SK-N-SH (cell line): ENCODE measurements around the gene SULT6B1. TPM values are rescaled to one million over a fixed set of nuclear protein-coding genes. Genes with fewer than 3 reads are reported as not detected.

Source experiments
- CTCF ChIA-PET: fragments of 300-600, 350-600 bp; formaldehyde crosslinking; extraction: SDS; loops from one replicate; lab custom pipeline; 2021; lab: Yijun Ruan, JAX
- POLR2A ChIA-PET: fragments of 350-600 bp; sonication (Branson Sonifier 250); formaldehyde crosslinking; extraction: SDS; loops from one replicate; lab custom pipeline; 2020; ENCODE audit warnings: antibody characterized with exemption, inconsistent platforms; lab: Yijun Ruan, JAX
- DNase-seq: peaks from one replicate; pipeline ENCODE4 v3.0.0; 2012
- H2AFZ ChIP-seq: fragments of 200-600 bp; sonication (generic); 2 replicates; pipeline ENCODE4 v1.8.1; 2016; ENCODE audit warnings: antibody characterized with exemption, mild to moderate bottlenecking, low read depth
- H3F3A ChIP-seq: fragments of 200-600 bp; sonication (generic); replicated peaks from 2 replicates; pipeline ENCODE3; 2016; ENCODE audit warnings: antibody characterized with exemption, mild to moderate bottlenecking; ENCODE audit not compliant: insufficient read depth
- H3K27ac ChIP-seq, 2 experiments: fragments of 200-500 bp in 1 of 2; fragments of 200-600 bp in 1 of 2; sonication (Bioruptor generic) in 1 of 2; sonication (generic), shearing (Covaris generic) in 1 of 2; 2 replicates each; pipeline versions ENCODE4 v1.5.1 to v1.6.1; 2014 to 2016; ENCODE audit warnings: low read depth in 2 of 2, inconsistent platforms in 1 of 2, low read length in 1 of 2, mild to moderate bottlenecking in 1 of 2, mixed read lengths in 1 of 2
- H3K27me3 ChIP-seq: fragments of 200-600 bp; sonication (generic), shearing (Covaris generic); 2 replicates; pipeline ENCODE4 v1.6.1; 2016; ENCODE audit warnings: mixed run types; ENCODE audit not compliant: insufficient read depth
- H3K36me3 ChIP-seq, 2 experiments: fragments of 200-500 bp in 1 of 2; fragments of 200-600 bp in 1 of 2; sonication (Bioruptor generic) in 1 of 2; sonication (generic) in 1 of 2; replicated peaks in 1 of 2; 2 replicates each; pipeline versions ENCODE3 to v1.5.1; 2014 to 2016; ENCODE audit warnings: low read length in 1 of 2, mild to moderate bottlenecking in 1 of 2; ENCODE audit not compliant: insufficient read depth in 2 of 2, control insufficient read depth in 1 of 2
- H3K4me1 ChIP-seq, 2 experiments: fragments of 200-500 bp in 1 of 2; fragments of 200-600 bp in 1 of 2; sonication (Bioruptor generic) in 1 of 2; sonication (generic), shearing (Covaris generic) in 1 of 2; 2 replicates each; pipeline versions ENCODE4 v1.5.1 to v1.6.1; 2014 to 2016; ENCODE audit warnings: low read depth in 1 of 2, low read length in 1 of 2, mixed run types in 1 of 2; ENCODE audit not compliant: insufficient read depth in 2 of 2, control insufficient read depth in 1 of 2
- H3K4me2 ChIP-seq: fragments of 200-600 bp; sonication (generic), shearing (Covaris generic); 2 replicates; pipeline ENCODE4 v1.6.1; 2017; ENCODE audit warnings: mixed run types
- H3K4me3 ChIP-seq, 2 experiments: fragments of 200-500 bp in 1 of 2; fragments of 200-600 bp in 1 of 2; sonication (Bioruptor generic) in 1 of 2; sonication (generic), shearing (Covaris generic) in 1 of 2; 2 replicates each; pipeline versions ENCODE4 v1.5.1 to v1.8.1; 2014 to 2016; ENCODE audit warnings: low read depth in 2 of 2, inconsistent platforms in 1 of 2, low read length in 1 of 2, mild to moderate bottlenecking in 1 of 2, mixed read lengths in 1 of 2, moderate library complexity in 1 of 2
- H3K79me2 ChIP-seq: fragments of 200-600 bp; sonication (generic); 2 replicates; pipeline ENCODE4 v1.8.1; 2017; ENCODE audit warnings: mild to moderate bottlenecking; ENCODE audit not compliant: insufficient read depth
- H3K9ac ChIP-seq: fragments of 200-600 bp; sonication (generic); 2 replicates; pipeline ENCODE4 v1.6.1; 2017; ENCODE audit warnings: mixed run types
- H3K9me2 ChIP-seq: fragments of 200-600 bp; sonication (generic); 2 replicates; pipeline ENCODE4 v1.6.1; 2017; ENCODE audit warnings: mixed run types
- H3K9me3 ChIP-seq: fragments of 200-600 bp; sonication (generic); 2 replicates; pipeline ENCODE4 v1.6.1; 2017; ENCODE audit warnings: mixed run types, mild to moderate bottlenecking, moderate library complexity
- H4K20me1 ChIP-seq: fragments of 200-600 bp; sonication (generic); 2 replicates; pipeline ENCODE4 v1.6.1; 2017; ENCODE audit warnings: mild to moderate bottlenecking, mixed run types; ENCODE audit not compliant: insufficient read depth
- CHD2 ChIP-seq: fragments of 150-350 bp; IDR thresholded peaks from 2 replicates; pipeline ENCODE4 v1.6.1; 2018; ENCODE audit warnings: low read length; ENCODE audit not compliant: partially characterized antibody
- ELF1 ChIP-seq: IDR thresholded peaks from 2 replicates; pipeline ENCODE4 v1.4.0; 2012
- FOSL2 ChIP-seq: IDR thresholded peaks from 2 replicates; pipeline ENCODE4 v1.4.0; 2012; ENCODE audit warnings: low read depth, mild to moderate bottlenecking, moderate library complexity, borderline replicate concordance
- JUND ChIP-seq: IDR thresholded peaks from 2 replicates; pipeline ENCODE4 v1.4.0; 2012
- MEF2A ChIP-seq: IDR thresholded peaks from 2 replicates; pipeline ENCODE4 v1.4.0; 2012; ENCODE audit warnings: low read depth, borderline replicate concordance
- MXI1 ChIP-seq: IDR thresholded peaks from 2 replicates; pipeline ENCODE4 v1.6.1; 2012; ENCODE audit warnings: mild to moderate bottlenecking, low read depth, low read length, improper control_type of control experiment
- POLR2AphosphoS5 ChIP-seq: IDR thresholded peaks from 2 replicates; pipeline ENCODE4 v1.6.1; 2012; ENCODE audit warnings: low read depth, low read length
- RAD21 ChIP-seq: IDR thresholded peaks from 2 replicates; pipeline ENCODE4 v1.6.1; 2012; ENCODE audit warnings: mild to moderate bottlenecking, low read length
- REST ChIP-seq: IDR thresholded peaks from 2 replicates; pipeline ENCODE4 v1.6.1; 2012; ENCODE audit warnings: mild to moderate bottlenecking, low read depth, low read length, moderate library complexity
- SMC3 ChIP-seq: IDR thresholded peaks from 2 replicates; pipeline ENCODE4 v1.6.1; 2012; ENCODE audit warnings: low read depth, low read length, improper control_type of control experiment
- TAF1 ChIP-seq: IDR thresholded peaks from 2 replicates; pipeline ENCODE4 v1.6.1; 2012; ENCODE audit warnings: low read depth, mild to moderate bottlenecking, low read length, moderate library complexity, borderline replicate concordance
- USF2 ChIP-seq: fragments of 150-350 bp; IDR thresholded peaks from 2 replicates; pipeline ENCODE4 v1.6.1; 2017; ENCODE audit warnings: antibody characterized with exemption, low read length, low read depth, borderline replicate concordance
- ZBTB33 ChIP-seq: IDR thresholded peaks from 2 replicates; pipeline ENCODE4 v1.4.0; 2012; ENCODE audit warnings: low read depth, borderline replicate concordance
- polyA plus RNA-seq, 3 experiments: library from polyadenylated mRNA; depleted of rRNA; stranded (reverse); fragments of >200 nt; gene quantifications; 2 replicates each; pipeline ENCODE4 v1.2.3, GENCODE V29; 2012
- TF ChIP-seq, protein P1 (sequence below): IDR thresholded peaks from 2 replicates; pipeline ENCODE4; 2012

Gene SULT6B1
- polyA plus RNA-seq, 1 of the 3 experiments (the other 2 are of a cell fraction) = not detected

DNA sequence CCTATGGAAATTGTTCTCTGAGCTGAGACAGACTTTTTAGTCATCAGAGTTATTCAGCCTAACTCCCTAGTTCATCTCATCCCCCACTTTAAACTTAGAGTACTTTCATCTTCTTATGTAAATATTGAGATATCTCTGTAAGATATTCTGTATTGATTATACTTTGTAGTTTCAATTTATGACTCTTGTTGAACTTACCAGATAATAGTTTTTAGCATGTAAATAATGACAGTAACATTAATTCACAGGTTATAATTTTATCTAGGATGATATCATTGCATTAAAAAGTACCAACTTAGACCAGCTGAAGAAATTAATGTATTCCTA is 16.9 kb downstream of the SULT6B1 start:
- H3K27ac ChIP-seq = no peak overlapping the region
- H4K20me1 ChIP-seq = no peaks in the 10 kb centered on the region
- no peak overlapping the region for H3K9ac ChIP-seq
- no peaks in the 10 kb centered on the region for H3K9me2 ChIP-seq
- H3K79me2 ChIP-seq = no peaks in the 10 kb centered on the region
- H3K4me1 ChIP-seq = no peaks in the 10 kb centered on the region
- no peaks in the 10 kb centered on the region for H3F3A ChIP-seq
- ChIA-PET CTCF (interaction anchor here (1.0 to 1.3 kb wide), 3 partner anchors 9 to 113 kb away, joined by 3 read pairs; partner anchors contain the start of gene EIF2AK2), POLR2A (no interaction called here)
- no peak overlapping the region for H3K4me3 ChIP-seq
- no peak overlapping the region for H3K4me2 ChIP-seq
- TF ChIP-seq FOSL2 = no peak
- no peak for TF ChIP-seq POLR2AphosphoS5
- TF ChIP-seq SMC3 = no peak
- TF ChIP-seq MXI1 = no peak
- TF ChIP-seq ELF1 = no peak
- no peak for TF ChIP-seq JUND
- no peak for TF ChIP-seq MEF2A
- TF ChIP-seq, protein P1, sequence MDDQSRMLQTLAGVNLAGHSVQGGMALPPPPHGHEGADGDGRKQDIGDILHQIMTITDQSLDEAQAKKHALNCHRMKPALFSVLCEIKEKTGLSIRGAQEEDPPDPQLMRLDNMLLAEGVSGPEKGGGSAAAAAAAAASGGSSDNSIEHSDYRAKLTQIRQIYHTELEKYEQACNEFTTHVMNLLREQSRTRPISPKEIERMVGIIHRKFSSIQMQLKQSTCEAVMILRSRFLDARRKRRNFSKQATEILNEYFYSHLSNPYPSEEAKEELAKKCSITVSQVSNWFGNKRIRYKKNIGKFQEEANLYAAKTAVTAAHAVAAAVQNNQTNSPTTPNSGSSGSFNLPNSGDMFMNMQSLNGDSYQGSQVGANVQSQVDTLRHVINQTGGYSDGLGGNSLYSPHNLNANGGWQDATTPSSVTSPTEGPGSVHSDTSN = no peak
- no peak for TF ChIP-seq ZBTB33
- TF ChIP-seq TAF1 = no peak
- no peak for TF ChIP-seq CHD2
- TF ChIP-seq RAD21 = no peak
- TF ChIP-seq USF2 = no peak
- TF ChIP-seq REST = no peak
- no peaks in the 10 kb centered on the region for H3K9me3 ChIP-seq
- no peaks in the 10 kb centered on the region for H3K36me3 ChIP-seq
- no peaks in the 10 kb centered on the region for H3K27me3 ChIP-seq
- no peak overlapping the region for H2AFZ ChIP-seq
- no peak for DNase-seq
